GM21717 (cell line): ENCODE results near the gene SAP30BP.

Experiments
- ATAC-seq: cut with Tn5 transposase; IDR thresholded peaks from one replicate; pipeline ENCODE4 v1.9.1; 2021; ENCODE audit warnings: mild to moderate bottlenecking, moderate library complexity; ENCODE audit not compliant: unreplicated experiment

Gene SAP30BP

GRCh38 chr17:75755990-75756389, 88.9 kb downstream of the SAP30BP start:
- ATAC-seq: no peak

GRCh38 chr17:75756451-75757085, 89.4 kb downstream of the SAP30BP start:
- ATAC-seq: no peak

- no peak for ATAC-seq
Measured at GRCh38 chr17:75757086-75757681, 90.0 kb downstream of the SAP30BP start.
